ACC112 (cell line): ENCODE results near the gene ELAVL3.
A peak's percentile ranks its signal among the peaks of the same experiment; 100 is the strongest.

Experiments
- H2AFZ ChIP-seq: fragments of 200-600 bp; sonication (generic); one replicate; pipeline ENCODE4 v1.6.0; 2017; ENCODE audit warnings: antibody characterized with exemption, low read length; ENCODE audit not compliant: unreplicated experiment
- H3K27ac ChIP-seq: fragments of 200-600 bp; sonication (generic); 2 replicates; pipeline ENCODE4 v1.5.1; 2014; ENCODE audit warnings: low read depth, mild to moderate bottlenecking, antibody characterized with exemption, low read length, moderate library complexity
- H3K27me3 ChIP-seq: fragments of 200-600 bp; sonication (generic); 2 replicates; pipeline ENCODE4 v1.6.1; 2014; ENCODE audit warnings: mild to moderate bottlenecking, antibody characterized with exemption, low read length, moderate library complexity, mixed read lengths; ENCODE audit not compliant: insufficient read depth
- H3K36me3 ChIP-seq: fragments of 200-600 bp; sonication (generic); 2 replicates; pipeline ENCODE4 v1.6.1; 2016; ENCODE audit warnings: mild to moderate bottlenecking, antibody characterized with exemption, low read length, moderate library complexity, mixed read lengths; ENCODE audit not compliant: insufficient read depth
- H3K4me1 ChIP-seq: fragments of 200-600 bp; sonication (generic); one replicate; pipeline ENCODE4 v1.6.1; 2016; ENCODE audit warnings: low read length, mixed read lengths; ENCODE audit not compliant: insufficient read depth, unreplicated experiment, control insufficient read depth
- H3K4me3 ChIP-seq: fragments of 200-600 bp; sonication (generic); 2 replicates; pipeline ENCODE4 v1.5.1; 2014; ENCODE audit warnings: mild to moderate bottlenecking, low read depth, low read length
- H3K79me2 ChIP-seq: fragments of 200-600 bp; sonication (generic); one replicate; pipeline ENCODE4 v1.6.0; 2016; ENCODE audit warnings: low read length; ENCODE audit not compliant: control insufficient read depth, unreplicated experiment, insufficient read depth

ELAVL3 gene

DNA sequence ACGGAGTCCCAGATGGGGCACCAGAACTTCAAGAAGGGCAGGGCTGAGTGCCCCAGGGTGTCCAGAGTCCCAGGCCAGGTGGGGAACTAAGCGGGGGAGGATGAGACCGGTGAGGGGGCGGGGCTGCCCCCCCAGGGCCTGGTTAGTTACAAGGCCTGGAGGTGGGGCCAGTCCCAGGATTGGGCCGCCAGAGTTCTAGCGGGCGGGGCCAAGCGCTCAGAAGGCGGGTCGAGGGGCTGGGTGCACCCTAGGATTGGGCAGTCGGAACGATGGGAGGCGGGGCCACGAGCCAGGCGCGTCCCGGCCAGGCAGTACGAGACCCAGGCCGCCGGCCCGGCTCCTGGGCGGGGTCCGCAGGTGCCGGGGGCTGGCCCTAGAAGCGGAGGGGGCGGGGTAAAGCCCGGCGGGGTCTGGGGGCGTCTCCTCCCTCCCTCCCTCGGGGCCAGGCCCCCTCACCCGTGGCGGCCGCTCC lies 24.2 kb upstream of the ELAVL3 start:
- H3K27ac ChIP-seq, result peak overlapping the region; percentile 86
- peaks cover 3% of the 10 kb centered on the region for H3K79me2 ChIP-seq
- peak overlapping the region; percentile 94 for H2AFZ ChIP-seq
- H3K36me3 ChIP-seq, result no peaks in the 10 kb centered on the region
- no peaks in the 10 kb centered on the region for H3K27me3 ChIP-seq
- H3K4me3 ChIP-seq, result peak overlapping the region; percentile 92
- no peaks in the 10 kb centered on the region for H3K4me1 ChIP-seq

DNA sequence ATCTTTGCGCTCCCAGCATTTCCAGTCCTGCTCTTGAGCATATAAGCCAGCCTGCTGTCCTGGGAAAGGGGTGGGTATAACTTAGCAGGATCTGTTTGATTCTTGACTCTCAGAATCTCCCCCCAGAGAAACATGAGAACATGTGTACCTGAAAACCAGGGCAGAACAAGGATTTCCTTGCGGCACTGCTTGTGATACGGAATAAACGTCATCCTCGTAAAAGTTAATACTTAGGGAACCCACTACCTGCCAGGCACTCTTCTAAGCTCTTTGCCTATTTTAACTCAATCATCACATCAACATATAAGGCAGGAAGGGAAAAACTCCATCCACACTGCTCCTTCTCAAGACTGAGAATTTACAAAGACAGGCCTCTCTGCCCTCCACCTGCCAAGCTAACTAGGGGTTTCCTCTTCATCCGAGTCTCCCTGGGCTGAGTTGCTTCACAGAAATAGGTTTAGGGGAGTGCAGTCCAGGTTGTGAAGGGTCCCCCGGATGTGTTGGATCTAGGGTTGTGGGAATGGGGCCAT lies 23.7 kb upstream of the ELAVL3 start:
- Histone ChIP-seq H3K4me3 (peak overlapping the region; percentile 92), H2AFZ (no peak overlapping the region), H3K4me1 (no peaks in the 10 kb centered on the region), H3K27ac (0 out of 2 replicates have a peak overlapping the region, but pooled peaks have one; percentile 19), H3K79me2 (peaks cover 3% of the 10 kb centered on the region), H3K36me3 (no peaks in the 10 kb centered on the region), H3K27me3 (no peaks in the 10 kb centered on the region)

DNA sequence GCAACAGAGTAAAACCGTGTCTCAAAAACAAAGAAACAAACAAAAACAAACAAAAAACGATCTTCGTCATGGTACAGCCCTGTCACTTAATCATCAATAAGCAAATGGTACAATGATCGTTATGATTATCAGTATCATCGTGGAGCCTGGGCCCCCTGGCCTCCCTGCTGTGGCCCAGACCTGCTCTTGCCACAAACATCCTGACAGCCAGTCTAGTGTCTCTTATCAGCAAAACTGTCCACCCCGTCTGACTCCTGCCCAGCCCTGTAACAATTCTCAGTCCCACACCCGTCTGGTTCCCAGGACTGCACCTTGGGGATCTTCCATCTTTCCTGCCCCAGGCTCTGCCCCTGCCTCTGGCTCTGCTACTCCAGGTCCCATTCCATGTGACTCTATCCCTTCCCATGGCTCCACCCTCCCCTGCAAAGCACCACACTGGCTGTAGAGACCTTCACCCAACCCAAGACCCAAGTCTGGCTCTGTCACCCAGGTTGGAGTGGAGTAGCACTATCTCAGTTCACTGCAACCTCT lies 19.1 kb upstream of the ELAVL3 start:
- Histone ChIP-seq H3K79me2 (peaks cover 3% of the 10 kb centered on the region), H3K36me3 (no peaks in the 10 kb centered on the region), H3K27ac (no peak overlapping the region), H2AFZ (no peak overlapping the region), H3K27me3 (no peaks in the 10 kb centered on the region), H3K4me1 (no peaks in the 10 kb centered on the region), H3K4me3 (no peak overlapping the region)

DNA sequence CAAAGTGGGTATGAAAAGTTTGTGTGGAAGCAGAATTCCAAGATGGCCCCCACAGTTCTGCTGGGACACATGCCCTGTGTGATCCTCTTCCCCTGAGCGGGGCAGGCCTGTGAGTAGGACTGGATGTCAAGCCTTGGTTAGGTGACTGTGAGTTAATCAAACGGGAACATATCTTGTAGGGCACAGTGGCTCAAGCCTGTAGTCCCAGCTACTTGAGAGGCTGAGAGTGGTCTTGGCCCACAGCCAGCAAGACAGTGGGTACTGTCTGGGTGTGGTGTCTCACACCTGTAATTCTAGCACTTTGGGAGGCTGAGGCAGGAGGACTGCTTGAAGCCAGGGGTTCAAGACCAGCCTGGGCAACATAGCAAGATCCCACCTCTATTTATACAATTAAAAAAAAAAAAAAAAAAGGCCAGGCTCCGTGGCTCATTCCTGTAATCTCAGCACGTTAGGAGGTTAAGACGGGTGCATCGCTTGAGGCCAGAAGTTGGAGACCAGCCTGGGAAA lies 18.4 kb upstream of the ELAVL3 start:
- Histone ChIP-seq H3K4me3 (no peak overlapping the region), H3K27me3 (no peaks in the 10 kb centered on the region), H3K4me1 (no peaks in the 10 kb centered on the region), H3K79me2 (no peaks in the 10 kb centered on the region), H2AFZ (no peak overlapping the region), H3K36me3 (no peaks in the 10 kb centered on the region), H3K27ac (no peak overlapping the region)

DNA sequence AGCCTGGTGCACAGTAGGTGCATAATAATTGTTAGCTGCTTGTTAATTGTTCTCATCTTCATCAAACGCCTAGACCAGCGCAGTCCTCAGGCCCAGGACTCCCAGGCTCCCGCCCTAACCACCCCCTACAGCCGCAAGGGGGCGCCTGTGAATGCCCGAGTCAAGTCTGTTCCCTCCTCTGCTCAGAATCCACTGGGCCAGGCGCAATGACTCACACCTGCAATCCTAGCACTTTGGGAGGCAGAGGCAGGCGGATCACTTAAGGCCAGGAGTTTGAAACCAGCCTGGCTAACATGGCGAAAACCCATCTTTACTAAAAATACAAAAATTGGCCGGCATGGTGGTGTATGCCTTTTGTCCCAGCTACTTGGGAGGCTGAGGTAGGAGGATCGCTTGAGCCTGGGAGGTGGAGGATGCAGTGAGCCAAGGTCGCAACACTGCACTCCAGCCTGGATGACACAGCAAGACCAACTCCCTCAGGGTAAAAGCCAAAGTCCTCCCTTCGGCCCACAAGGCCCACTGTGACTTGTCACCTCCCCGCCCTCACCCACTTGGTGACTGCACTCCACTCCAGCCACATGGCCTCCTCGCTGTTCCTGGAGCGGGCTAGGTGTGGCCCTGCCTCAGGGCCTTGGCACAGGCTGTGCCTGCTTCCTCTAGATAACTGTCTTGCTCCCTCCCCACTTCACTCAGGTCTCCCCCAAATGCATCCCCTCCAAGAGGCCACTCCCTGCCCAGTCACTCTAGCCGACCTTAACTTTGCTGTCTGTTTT lies 15.7 kb upstream of the ELAVL3 start:
- Histone ChIP-seq H3K4me1 (no peaks in the 10 kb centered on the region), H3K27ac (no peak overlapping the region), H2AFZ (no peak overlapping the region), H3K4me3 (no peak overlapping the region), H3K27me3 (no peaks in the 10 kb centered on the region), H3K79me2 (no peaks in the 10 kb centered on the region), H3K36me3 (no peaks in the 10 kb centered on the region)

DNA sequence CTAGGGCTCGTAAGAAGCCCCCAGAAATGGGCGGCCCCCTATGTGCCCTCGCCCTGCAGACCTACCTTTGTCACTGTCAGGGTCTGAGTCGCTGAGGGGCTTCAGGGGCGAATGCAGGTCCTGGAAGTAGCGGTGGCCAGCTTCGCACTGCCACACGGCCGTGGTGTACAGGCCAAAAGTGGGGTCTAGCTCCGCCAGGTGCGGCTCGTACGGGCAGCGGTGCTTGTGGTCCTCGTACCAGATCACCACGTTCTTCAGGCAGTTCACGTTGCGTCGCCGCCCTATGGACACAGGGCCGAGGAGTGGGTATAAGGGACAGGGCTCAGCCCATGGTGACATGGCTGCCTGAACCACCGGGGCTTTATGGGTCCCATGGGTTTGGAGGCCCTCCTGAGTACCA lies 15.0 kb upstream of the ELAVL3 start:
- Histone ChIP-seq H3K79me2 (no peaks in the 10 kb centered on the region), H3K4me1 (no peaks in the 10 kb centered on the region), H3K27me3 (no peaks in the 10 kb centered on the region), H3K27ac (no peak overlapping the region), H3K4me3 (no peak overlapping the region), H2AFZ (no peak overlapping the region), H3K36me3 (no peaks in the 10 kb centered on the region)

DNA sequence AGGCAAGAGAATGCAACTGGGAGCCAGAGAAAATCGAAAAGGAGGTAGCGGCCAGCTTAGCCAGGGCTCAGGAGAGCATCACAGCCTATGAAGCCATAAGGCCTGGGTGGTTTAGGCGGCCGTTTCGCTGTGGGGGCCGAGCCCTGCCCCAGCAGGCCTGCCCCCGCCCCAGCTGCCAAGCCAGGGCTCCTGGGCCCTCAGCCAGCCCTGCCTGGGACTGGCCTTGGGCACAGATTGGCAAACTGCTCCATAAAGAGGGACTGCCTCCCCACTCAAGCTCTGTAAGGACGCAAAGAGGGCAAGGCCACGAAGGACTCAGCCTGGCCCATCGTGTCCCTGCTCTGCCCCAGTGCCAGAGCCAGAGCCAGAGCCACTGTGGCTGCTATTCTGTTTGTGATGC lies 14.6 kb upstream of the ELAVL3 start:
- H3K36me3 ChIP-seq, result no peaks in the 10 kb centered on the region
- H3K4me3 ChIP-seq, result no peak overlapping the region

DNA sequence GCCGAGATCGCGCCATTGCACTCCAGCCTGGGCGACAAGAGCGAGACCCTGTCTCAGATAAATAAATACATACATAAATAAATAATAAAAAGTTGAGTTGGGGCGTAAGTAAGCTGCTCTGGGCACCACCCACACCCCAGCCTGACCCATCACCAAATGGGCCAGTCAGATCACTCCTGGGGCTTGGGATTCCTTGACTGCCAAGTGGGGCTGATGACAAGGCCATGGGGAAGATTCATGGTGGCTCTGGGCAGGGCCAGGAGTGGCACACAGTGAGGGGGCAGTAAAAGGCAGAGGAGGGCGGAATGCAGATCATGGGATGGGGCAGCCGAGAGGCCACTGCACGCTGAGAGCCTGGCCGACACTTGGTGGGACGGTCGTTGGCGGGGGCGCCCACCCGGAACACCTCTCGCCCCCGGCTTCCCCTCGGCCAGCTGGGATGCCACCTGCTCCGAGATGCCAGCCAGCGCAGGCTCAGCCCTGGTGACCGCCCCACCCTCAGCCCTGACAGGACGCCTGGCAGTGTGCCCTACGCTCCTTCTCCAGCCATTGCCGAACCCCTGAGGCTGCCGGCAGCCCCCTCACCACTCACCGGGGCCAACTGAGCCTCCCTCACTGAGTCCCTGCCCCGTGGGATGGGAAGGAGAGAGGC lies 13.9 kb upstream of the ELAVL3 start:
- no peaks in the 10 kb centered on the region for H3K4me1 ChIP-seq
- H2AFZ ChIP-seq, result no peak overlapping the region
- no peak overlapping the region for H3K27ac ChIP-seq
- no peaks in the 10 kb centered on the region for H3K36me3 ChIP-seq
- H3K27me3 ChIP-seq, result no peaks in the 10 kb centered on the region
- H3K79me2 ChIP-seq, result no peaks in the 10 kb centered on the region
- H3K4me3 ChIP-seq, result no peak overlapping the region

More for the DNA sequence above, 14.6 kb upstream of the ELAVL3 start:
- Histone ChIP-seq H3K27me3 (no peaks in the 10 kb centered on the region), H3K4me1 (no peaks in the 10 kb centered on the region), H3K27ac (no peak overlapping the region), H3K79me2 (no peaks in the 10 kb centered on the region), H2AFZ (no peak overlapping the region)

DNA sequence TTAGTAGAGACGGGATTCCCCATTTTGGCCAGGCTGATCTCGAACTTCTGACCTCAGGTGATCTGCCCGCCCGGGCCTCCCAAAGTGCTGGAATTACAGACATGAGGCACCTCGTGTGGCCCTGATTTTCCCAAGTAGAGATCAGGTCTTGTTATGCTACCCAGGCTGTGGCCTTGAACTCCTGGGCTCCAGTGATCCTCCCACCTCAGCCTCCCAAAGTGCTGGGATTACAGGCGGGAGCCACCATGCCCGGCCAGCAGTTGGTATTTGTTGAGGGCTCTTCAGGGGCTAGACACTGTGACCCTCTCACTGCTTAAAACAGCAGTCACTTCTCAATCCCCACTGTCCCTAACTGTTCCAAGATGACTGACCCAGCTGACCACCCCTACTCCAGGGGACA lies 8.5 kb upstream of the ELAVL3 start:
- H3K27ac ChIP-seq, result no peak overlapping the region
- no peaks in the 10 kb centered on the region for H3K4me1 ChIP-seq
- no peaks in the 10 kb centered on the region for H3K79me2 ChIP-seq
- no peaks in the 10 kb centered on the region for H3K36me3 ChIP-seq
- H3K4me3 ChIP-seq, result no peak overlapping the region
- no peak overlapping the region for H2AFZ ChIP-seq
- no peaks in the 10 kb centered on the region for H3K27me3 ChIP-seq

DNA sequence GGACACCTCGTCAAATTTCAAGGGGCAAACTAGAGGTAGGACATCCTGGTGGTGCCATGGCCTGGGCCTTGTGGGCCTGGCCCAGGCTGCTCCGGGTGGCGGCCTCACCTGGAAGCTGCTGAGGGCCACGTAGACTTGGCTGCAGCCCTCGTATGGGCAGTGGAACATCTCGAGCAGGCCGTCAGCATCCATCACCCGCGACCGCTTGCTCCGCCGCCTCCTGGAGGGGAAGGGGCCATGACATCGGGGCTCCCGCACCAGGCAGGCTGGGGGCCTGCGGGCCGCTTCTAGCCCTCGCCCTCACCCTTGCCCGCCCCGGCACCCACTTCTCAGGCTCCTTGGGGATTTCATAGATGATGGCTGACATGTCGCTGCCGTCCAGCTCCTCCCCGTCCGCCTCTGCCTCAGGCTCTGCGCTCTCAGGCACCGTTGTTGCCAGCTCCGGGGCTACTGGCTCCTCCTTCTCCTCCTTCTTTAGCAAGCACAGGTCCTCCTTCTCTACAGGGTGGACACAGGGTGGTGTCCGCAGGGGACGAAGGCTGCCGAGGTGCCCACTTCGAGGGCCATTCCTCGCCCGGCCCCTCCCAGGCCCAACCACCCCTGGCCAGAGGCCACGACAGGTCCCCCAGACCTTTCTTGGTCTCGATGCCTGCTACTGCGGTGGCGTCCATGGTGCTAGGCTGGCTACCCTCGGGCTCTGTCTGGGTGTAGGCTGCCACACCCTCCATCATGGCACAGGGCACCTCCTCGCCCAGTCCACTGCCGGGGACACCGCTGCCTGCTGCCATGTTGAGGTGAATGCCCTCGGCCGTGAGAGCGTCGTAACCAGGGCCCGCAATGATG lies 6.0 kb upstream of the ELAVL3 start:
- H3K27ac ChIP-seq, result no peak overlapping the region
- H2AFZ ChIP-seq, result no peak overlapping the region
- no peaks in the 10 kb centered on the region for H3K79me2 ChIP-seq
- H3K36me3 ChIP-seq, result no peaks in the 10 kb centered on the region
- H3K4me1 ChIP-seq, result no peaks in the 10 kb centered on the region
- H3K4me3 ChIP-seq, result no peak overlapping the region
- H3K27me3 ChIP-seq, result peaks cover 5% of the 10 kb centered on the region; the same call in 1 of the 2 replicates
